Type B pancreatic cell (in vitro differentiated cells): ENCODE results near the gene CASKIN2. TPM values are rescaled to one million over a fixed set of nuclear protein-coding genes. Genes with fewer than 3 reads are reported as not detected.

Experiments used
- DNase-seq: peaks from one replicate; pipeline ENCODE4 v3.0.0; 2021; ENCODE audit warnings: mixed read lengths; ENCODE audit not compliant: unreplicated experiment; ENCODE audit errors: extremely low spot score
- H3K27ac Mint-ChIP-seq: 2 replicates; pipeline ENCODE4 v1.8.0; 2021; ENCODE audit warnings: mild to moderate bottlenecking, mixed read lengths
- H3K27me3 Mint-ChIP-seq: 2 replicates; pipeline ENCODE4 v1.8.0; 2021; ENCODE audit warnings: mixed read lengths
- H3K36me3 Mint-ChIP-seq: 2 replicates; pipeline ENCODE4 v1.8.0; 2021; ENCODE audit warnings: mixed read lengths
- H3K4me1 Mint-ChIP-seq: one replicate; pipeline ENCODE4 v1.8.0; 2021; ENCODE audit warnings: mixed read lengths; ENCODE audit not compliant: unreplicated experiment
- H3K4me3 Mint-ChIP-seq: 2 replicates; pipeline ENCODE4 v1.8.0; 2021; ENCODE audit warnings: mild to moderate bottlenecking, mixed read lengths
- H3K9me3 Mint-ChIP-seq: 2 replicates; pipeline ENCODE4 v1.8.0; 2021; ENCODE audit warnings: mixed read lengths
- CTCF ChIP-seq: fragments of 200-600 bp; sonication (generic); conservative IDR thresholded peaks from 2 replicates; pipeline ENCODE4 v1.5.0; 2021; ENCODE audit warnings: antibody characterized with exemption, mild to moderate bottlenecking
- total RNA-seq: library from RNA; stranded (reverse); gene quantifications from 2 replicates; pipeline ENCODE4 v1.2.1, GENCODE V29; 2021; ENCODE audit warnings: low replicate concordance

The CASKIN2 gene
- total RNA-seq, 1 donor from 2014 or later: 31.2 TPM

- H3K9me3 Mint-ChIP-seq: no peaks in the 10 kb centered on the region
- H3K4me1 Mint-ChIP-seq: peaks cover 11% of the 10 kb centered on the region
- no peaks in the 10 kb centered on the region for H3K27me3 Mint-ChIP-seq
- TF ChIP-seq CTCF: no peak
- H3K36me3 Mint-ChIP-seq: no peaks in the 10 kb centered on the region
- no peak for DNase-seq
- H3K4me3 Mint-ChIP-seq: no peak overlapping the region
- H3K27ac Mint-ChIP-seq: no peak overlapping the region
These were observed 7.3 kb downstream of the CASKIN2 start for GRCh38 chr17:75507733-75508719.

- Mint-ChIP-seq H3K4me3 (no peak overlapping the region), H3K27me3 (no peaks in the 10 kb centered on the region)
These were observed 8.4 kb downstream of the CASKIN2 start for GRCh38 chr17:75506888-75507287.

GRCh38 chr17:75506134-75506533 is 9.2 kb downstream of the CASKIN2 start:
- H3K4me3 Mint-ChIP-seq: no peak overlapping the region
- TF ChIP-seq CTCF: no peak
- H3K27me3 Mint-ChIP-seq: no peaks in the 10 kb centered on the region
- no peak overlapping the region for H3K27ac Mint-ChIP-seq
- no peak for DNase-seq
- H3K9me3 Mint-ChIP-seq: no peaks in the 10 kb centered on the region
- no peaks in the 10 kb centered on the region for H3K36me3 Mint-ChIP-seq
- H3K4me1 Mint-ChIP-seq: peaks cover 11% of the 10 kb centered on the region

More at GRCh38 chr17:75506888-75507287, 8.4 kb downstream of the CASKIN2 start:
- Mint-ChIP-seq H3K9me3 (no peaks in the 10 kb centered on the region), H3K4me1 (peaks cover 11% of the 10 kb centered on the region), H3K27ac (no peak overlapping the region), H3K36me3 (no peaks in the 10 kb centered on the region)
- DNase-seq: no peak
- TF ChIP-seq CTCF: no peak

GRCh38 chr17:75505640-75506039 is 9.7 kb downstream of the CASKIN2 start:
- H3K27me3 Mint-ChIP-seq: no peaks in the 10 kb centered on the region
- no peak overlapping the region for H3K27ac Mint-ChIP-seq
- no peak for DNase-seq
- no peaks in the 10 kb centered on the region for H3K36me3 Mint-ChIP-seq
- no peak overlapping the region for H3K4me3 Mint-ChIP-seq
- H3K4me1 Mint-ChIP-seq: peaks cover 11% of the 10 kb centered on the region
- H3K9me3 Mint-ChIP-seq: no peaks in the 10 kb centered on the region
- TF ChIP-seq CTCF: no peak

GRCh38 chr17:75505152-75505409 is 10.3 kb downstream of the CASKIN2 start:
- no peaks in the 10 kb centered on the region for H3K36me3 Mint-ChIP-seq
- no peak overlapping the region for H3K27ac Mint-ChIP-seq
- no peak overlapping the region for H3K4me3 Mint-ChIP-seq
- peaks cover 11% of the 10 kb centered on the region for H3K4me1 Mint-ChIP-seq
- no peaks in the 10 kb centered on the region for H3K27me3 Mint-ChIP-seq
- DNase-seq: no peak
- TF ChIP-seq CTCF: no peak
- H3K9me3 Mint-ChIP-seq: no peaks in the 10 kb centered on the region
